T47D (cell line): Measurements from ENCODE around the gene UBE2J1.

Source experiments
- DNase-seq, 2 experiments: peaks; one replicate each; pipeline versions ENCODE4 v3.0.0 to v3.0.0-alpha.2; 2011 to 2012; ENCODE audit warnings: low read depth in 1 of 2, low spot score in 1 of 2
- JUND ChIP-seq: IDR thresholded peaks from 2 replicates; pipeline ENCODE4 v1.6.1; 2012; ENCODE audit warnings: low read depth
- in situ Hi-C: cut with HindIII; loops from 2 replicates; pipeline ENCODE4 v1.10.0; 2016; ENCODE audit warnings: low sequenced_read_pairs, low pct_unique_long_range_greater_than_20kb

Gene UBE2J1

GRCh38 chr6:89290401-89291155 lies 61.9 kb downstream of the UBE2J1 start:
- TF ChIP-seq JUND: no peak
- DNase-seq: no peak
- in situ Hi-C loops: no loop called here

DNA sequence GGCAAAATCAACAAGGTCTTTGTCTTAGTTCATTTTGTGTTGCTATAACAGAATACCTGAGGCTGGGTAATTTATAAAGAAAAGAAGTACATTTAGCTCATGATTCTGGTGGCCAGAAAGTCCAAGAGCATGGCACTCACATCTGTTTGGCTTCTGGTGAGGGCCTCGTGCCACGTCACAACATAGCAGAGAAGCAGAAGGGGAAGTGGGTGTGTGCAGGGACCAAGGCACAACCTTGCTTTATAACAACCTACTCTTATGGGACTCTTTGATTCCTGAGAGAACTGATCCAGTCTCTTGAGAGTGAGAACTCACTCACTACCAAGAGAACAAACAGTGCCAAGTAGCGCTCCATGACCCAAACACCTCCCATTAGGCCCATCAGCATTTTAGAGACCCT lies 62.8 kb downstream of the UBE2J1 start:
- TF ChIP-seq JUND: no peak
- no peak for DNase-seq
- in situ Hi-C loops: no loop called here

GRCh38 chr6:89287351-89288028 lies 65.0 kb downstream of the UBE2J1 start:
- TF ChIP-seq JUND: no peak
- no peak for DNase-seq
- in situ Hi-C loops: no loop called here

DNA sequence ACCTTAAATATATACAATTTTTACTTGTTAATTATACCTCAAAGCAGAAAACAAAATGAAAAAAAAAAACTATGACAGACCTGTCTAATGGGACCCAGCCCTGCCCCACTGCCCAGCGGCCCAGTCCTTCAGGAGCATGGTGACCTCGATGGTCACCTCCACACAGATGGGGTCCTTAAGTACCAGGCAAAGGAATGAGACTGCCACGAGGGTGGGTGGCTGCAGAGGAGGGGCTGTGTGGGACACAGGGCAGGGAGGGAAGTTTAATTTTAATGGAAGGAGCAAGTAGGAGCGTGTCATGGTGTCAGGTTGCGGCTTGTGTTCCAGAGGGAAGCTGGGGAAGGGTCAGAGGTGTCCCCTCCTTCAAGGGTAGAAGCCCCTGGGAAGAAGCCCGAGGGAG lies 66.0 kb downstream of the UBE2J1 start:
- DNase-seq: no peak
- no peak for TF ChIP-seq JUND
- in situ Hi-C loops: no loop called here

DNA sequence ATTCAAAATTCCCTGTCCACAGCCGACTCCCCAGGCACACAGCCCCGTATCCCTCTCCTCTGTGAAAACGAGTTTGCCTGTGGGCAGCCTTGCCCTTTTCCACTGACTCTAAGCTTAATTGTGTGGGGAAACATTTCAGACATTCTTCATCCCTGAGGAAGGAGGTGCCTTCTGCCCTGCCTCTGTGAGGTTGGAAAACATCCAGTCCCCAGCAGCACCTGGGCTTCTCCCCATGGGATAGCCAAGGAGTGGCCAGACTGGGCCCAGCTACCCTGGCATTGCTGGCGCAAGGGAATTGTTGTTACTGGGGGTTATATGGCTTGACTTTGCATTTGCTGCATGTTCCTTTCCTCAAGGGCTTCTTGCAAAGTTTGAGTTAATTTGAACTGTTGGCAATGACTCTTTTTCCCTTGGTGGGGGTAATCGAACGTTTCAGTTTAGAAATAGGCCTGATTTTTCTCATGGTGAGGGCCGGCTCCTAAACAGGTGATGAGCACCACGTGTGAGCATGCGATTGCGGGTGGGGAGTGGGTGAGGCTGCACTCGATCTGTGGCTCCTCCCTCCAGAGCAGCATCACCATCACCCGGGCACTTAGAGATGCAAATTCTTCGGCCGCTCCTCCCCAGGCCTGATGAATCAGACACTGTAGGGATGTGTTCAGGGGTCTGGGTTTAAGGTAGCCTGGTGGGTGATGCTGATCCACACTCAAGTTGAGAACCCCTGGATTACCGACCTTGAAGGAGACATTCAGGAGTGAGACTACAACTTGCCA lies 67.4 kb downstream of the UBE2J1 start:
- in situ Hi-C loops: no loop called here
- DNase-seq: no peak
- no peak for TF ChIP-seq JUND

DNA sequence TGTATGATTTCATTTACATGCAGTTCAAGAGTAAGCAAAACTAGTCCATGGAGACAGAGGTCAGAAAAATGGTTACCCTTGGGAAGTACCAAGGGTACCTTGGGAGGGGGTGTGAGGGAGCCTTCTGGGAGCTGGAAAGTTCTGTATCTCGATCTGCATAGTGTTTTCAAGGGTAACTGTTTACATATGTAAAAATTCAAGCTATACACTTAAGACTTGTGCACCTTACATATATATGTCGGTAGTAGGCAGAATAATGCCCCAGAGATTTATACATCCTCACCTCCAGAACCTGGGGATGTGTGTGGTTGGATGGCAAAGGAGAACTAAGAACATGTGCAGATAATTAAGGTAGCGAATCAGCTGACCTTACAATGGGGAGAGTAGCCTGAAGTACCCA lies 68.4 kb downstream of the UBE2J1 start:
- TF ChIP-seq JUND: no peak
- no peak for DNase-seq
- in situ Hi-C loops: no loop called here

GRCh38 chr6:89282749-89283148 lies 69.8 kb downstream of the UBE2J1 start:
- no peak for TF ChIP-seq JUND
- no peak for DNase-seq
- in situ Hi-C loops: no loop called here

GRCh38 chr6:89281779-89282246 lies 70.7 kb downstream of the UBE2J1 start:
- no peak for TF ChIP-seq JUND
- DNase-seq: peak in 1 of 2 experiments; percentile 42
- in situ Hi-C loops: no loop called here

DNA sequence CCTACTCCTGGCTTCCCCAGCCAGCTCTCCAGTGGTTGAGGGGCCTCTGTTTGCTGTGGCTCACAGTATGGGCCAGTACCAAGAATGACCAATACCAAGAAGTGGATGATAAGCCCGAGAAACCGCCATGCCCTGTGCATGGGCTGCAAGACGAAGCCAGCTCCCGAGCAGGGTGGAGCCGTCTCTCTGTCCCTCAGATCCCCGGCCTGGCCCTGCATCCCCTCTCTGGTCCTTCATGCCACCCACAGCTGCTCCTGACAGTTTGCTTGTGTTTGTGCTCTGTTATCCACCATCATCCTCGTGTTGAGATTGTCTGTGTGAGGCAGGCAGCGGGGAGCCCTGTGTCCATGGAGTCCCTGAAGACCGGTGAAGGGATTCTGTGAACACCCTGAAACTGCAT lies 73.6 kb downstream of the UBE2J1 start:
- no peak for DNase-seq
- no peak for TF ChIP-seq JUND
- in situ Hi-C loops: no loop called here
